ENCODE results near the gene CAMSAP1.

- TF ChIP-seq, protein P1, sequence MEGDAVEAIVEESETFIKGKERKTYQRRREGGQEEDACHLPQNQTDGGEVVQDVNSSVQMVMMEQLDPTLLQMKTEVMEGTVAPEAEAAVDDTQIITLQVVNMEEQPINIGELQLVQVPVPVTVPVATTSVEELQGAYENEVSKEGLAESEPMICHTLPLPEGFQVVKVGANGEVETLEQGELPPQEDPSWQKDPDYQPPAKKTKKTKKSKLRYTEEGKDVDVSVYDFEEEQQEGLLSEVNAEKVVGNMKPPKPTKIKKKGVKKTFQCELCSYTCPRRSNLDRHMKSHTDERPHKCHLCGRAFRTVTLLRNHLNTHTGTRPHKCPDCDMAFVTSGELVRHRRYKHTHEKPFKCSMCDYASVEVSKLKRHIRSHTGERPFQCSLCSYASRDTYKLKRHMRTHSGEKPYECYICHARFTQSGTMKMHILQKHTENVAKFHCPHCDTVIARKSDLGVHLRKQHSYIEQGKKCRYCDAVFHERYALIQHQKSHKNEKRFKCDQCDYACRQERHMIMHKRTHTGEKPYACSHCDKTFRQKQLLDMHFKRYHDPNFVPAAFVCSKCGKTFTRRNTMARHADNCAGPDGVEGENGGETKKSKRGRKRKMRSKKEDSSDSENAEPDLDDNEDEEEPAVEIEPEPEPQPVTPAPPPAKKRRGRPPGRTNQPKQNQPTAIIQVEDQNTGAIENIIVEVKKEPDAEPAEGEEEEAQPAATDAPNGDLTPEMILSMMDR (conservative IDR thresholded peaks at IDR 0.05; ENCODE audit: low read length) = no peak
- TF ChIP-seq EZH2phosphoT487 (IDR thresholded peaks at IDR 0.05; ENCODE audit: borderline replicate concordance, low read depth, low read length) = no peak
Observed at GRCh38 chr9:135761845-135762168, 145.5 kb downstream of the CAMSAP1 start.

Data from OCI-LY7 (cell line).